HepG2 (cell line): ENCODE measurements around the gene EZH1. TPM values are rescaled to one million over a fixed set of nuclear protein-coding genes. Genes with fewer than 3 reads are reported as not detected.
A peak's percentile ranks its signal among the peaks of the same experiment; 100 is the strongest.

Experiments
- BHLHE40 ChIP-seq: IDR thresholded peaks from 2 replicates; pipeline ENCODE4 v1.6.1; 2011; ENCODE audit warnings: low read length, improper control_type of control experiment
- DNMT3B ChIP-seq: conservative IDR thresholded peaks from 2 replicates; pipeline ENCODE4 v1.6.1; 2016; ENCODE audit warnings: missing biosample characterization, control low read depth
- FOXA3 ChIP-seq: IDR thresholded peaks from 2 replicates; pipeline ENCODE4 v1.6.1; 2016; ENCODE audit warnings: missing genetic modification reagents, missing compliant biosample characterization
- MAF1 ChIP-seq: sonication (generic); formaldehyde crosslinking; IDR thresholded peaks from 2 replicates; pipeline ENCODE4 v1.5.0; 2020; ENCODE audit warnings: missing genetic modification reagents, borderline replicate concordance
- MXI1 ChIP-seq: IDR thresholded peaks from 3 replicates; pipeline ENCODE4 v1.6.1; 2012; ENCODE audit warnings: low read depth, low read length, inconsistent platforms, borderline replicate concordance
- RORA ChIP-seq: sonication (generic); formaldehyde crosslinking; IDR thresholded peaks from 2 replicates; pipeline ENCODE4 v1.5.0; 2020; ENCODE audit warnings: mild to moderate bottlenecking, missing genetic modification reagents, moderate library complexity
- SNRNP70 ChIP-seq: fragments of 200-400 bp; formaldehyde crosslinking; IDR thresholded peaks from 2 replicates; pipeline ENCODE4 v1.6.1; 2017; ENCODE audit warnings: mild to moderate bottlenecking, low read depth, low read length, moderate library complexity
- YY1 ChIP-seq: IDR thresholded peaks from 2 replicates; pipeline ENCODE4 v1.6.1; 2011; ENCODE audit warnings: low read length, low read depth, moderate library complexity, mild to moderate bottlenecking; ENCODE audit not compliant: insufficient read depth, insufficient replicate concordance
- ZBTB37 ChIP-seq: sonication (generic); formaldehyde crosslinking; IDR thresholded peaks from 2 replicates; pipeline ENCODE4 v1.4.0; 2020; ENCODE audit warnings: mild to moderate bottlenecking, missing genetic modification reagents
- ZKSCAN5 ChIP-seq: sonication (generic); formaldehyde crosslinking; IDR thresholded peaks from 2 replicates; pipeline ENCODE4 v1.5.1; 2020; ENCODE audit warnings: mild to moderate bottlenecking, missing genetic modification reagents
- ZNF224 ChIP-seq: sonication (generic); formaldehyde crosslinking; IDR thresholded peaks from 2 replicates; pipeline ENCODE4 v1.5.0; 2020; ENCODE audit warnings: mild to moderate bottlenecking, missing genetic modification reagents
- ZNF558 ChIP-seq: sonication (generic); formaldehyde crosslinking; IDR thresholded peaks from 2 replicates; pipeline ENCODE4 v1.9.0; 2022; ENCODE audit warnings: mild to moderate bottlenecking, missing genetic modification reagents, borderline replicate concordance
- ZNF567 ChIP-seq: sonication (generic); formaldehyde crosslinking; IDR thresholded peaks from 2 replicates; pipeline ENCODE4 v1.8.1; 2023; ENCODE audit warnings: mild to moderate bottlenecking, missing genetic modification reagents, borderline replicate concordance
- ZNF839 ChIP-seq: sonication (generic); formaldehyde crosslinking; IDR thresholded peaks from 2 replicates; pipeline ENCODE4 v1.4.0; 2020; ENCODE audit warnings: missing genetic modification reagents, mild to moderate bottlenecking, borderline replicate concordance
- polyA plus RNA-seq, 8 experiments: library from polyadenylated mRNA; depleted of rRNA in 3 of 8; stranded (reverse) in 7 of 8; unstranded in 1 of 8; fragments of >200 nt; fragmentation: Illumina TruSeq in 4 of 8; extraction: Trizol in 4 of 8; gene quantifications; 2 replicates each; pipeline versions ENCODE4 v1.2.1 to v1.2.3, GENCODE V29; 2011 to 2016; ENCODE audit warnings: low read depth in 4 of 8, missing spikeins in 1 of 8, mixed read lengths in 1 of 8; ENCODE audit not compliant: insufficient read depth in 1 of 8
- total RNA-seq, 5 experiments: library from RNA; depleted of rRNA; stranded (reverse); fragments of >200 nt; fragmentation: Illumina TruSeq; extraction: Trizol; gene quantifications; 2 replicates each; pipeline ENCODE4 v1.2.3, GENCODE V29; 2016; ENCODE audit warnings: low read depth in 1 of 5
- TF ChIP-seq, protein P1 (sequence below): sonication (generic); formaldehyde crosslinking; IDR thresholded peaks from 2 replicates; pipeline ENCODE4 v1.8.0; 2022; ENCODE audit warnings: missing genetic modification reagents, mild to moderate bottlenecking, moderate library complexity, borderline replicate concordance
- TF ChIP-seq, protein P2 (sequence below): sonication (generic); formaldehyde crosslinking; IDR thresholded peaks from 2 replicates; pipeline ENCODE4 v1.4.0; 2020; ENCODE audit warnings: missing genetic modification reagents; ENCODE audit errors: not compliant biosample characterization
- TF ChIP-seq, protein P3 (sequence below): sonication (generic); formaldehyde crosslinking; IDR thresholded peaks from 2 replicates; pipeline ENCODE4 v1.8.0; 2022; ENCODE audit warnings: missing genetic modification reagents, mild to moderate bottlenecking, inconsistent platforms, borderline replicate concordance
- TF ChIP-seq, protein P4 (sequence below): sonication (generic); formaldehyde crosslinking; conservative IDR thresholded peaks from 2 replicates; pipeline ENCODE4 v1.4.0; 2020; ENCODE audit warnings: mild to moderate bottlenecking, missing genetic modification reagents, moderate library complexity

EZH1 gene
- total and polyA plus RNA-seq, 2 of the 13 experiments (the other 11 are each of a cell fraction or from before 2014, with no cell fraction given): 11.6 to 24.0 TPM

DNA sequence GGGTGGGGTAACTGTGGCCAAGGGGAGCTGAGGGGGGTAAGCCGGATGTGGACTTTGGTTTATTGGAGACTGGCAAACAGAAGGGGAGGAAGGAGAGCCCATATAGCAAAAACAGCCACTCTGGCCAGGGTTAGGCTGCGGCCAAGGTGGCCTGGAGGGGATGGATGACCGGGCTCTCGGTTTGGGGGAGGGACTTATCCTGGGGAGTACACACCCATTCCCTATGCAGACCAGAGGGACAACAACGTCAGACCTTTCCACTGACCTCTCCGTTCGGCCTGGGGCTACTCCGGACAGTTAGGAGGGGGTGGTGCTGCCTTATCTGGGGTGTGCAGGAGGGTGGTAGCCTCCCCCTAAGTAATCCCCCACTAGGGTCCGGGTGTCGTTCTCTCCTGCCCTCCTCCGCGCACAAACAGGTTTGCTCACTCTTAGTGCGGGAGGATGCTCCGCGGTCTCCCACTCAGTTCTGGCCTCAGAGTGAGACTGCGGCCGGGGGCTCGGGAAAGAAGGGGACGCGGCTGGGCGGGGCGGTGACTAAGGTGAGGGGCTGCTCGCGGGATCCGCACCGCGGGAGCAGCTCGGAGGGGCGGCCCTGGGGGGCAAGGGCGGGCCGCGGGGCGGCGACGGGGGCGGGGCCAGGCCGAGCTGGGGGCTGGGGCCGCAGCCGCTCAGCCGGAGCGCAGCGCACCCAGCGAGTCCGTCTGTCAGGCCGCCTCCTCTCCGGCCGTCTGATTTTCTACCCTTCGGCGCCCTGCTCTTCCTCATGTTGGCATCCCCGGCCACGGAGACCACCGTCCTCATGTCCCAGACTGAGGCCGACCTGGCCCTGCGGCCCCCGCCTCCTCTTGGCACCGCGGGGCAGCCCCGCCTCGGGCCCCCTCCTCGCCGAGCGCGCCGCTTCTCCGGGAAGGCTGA lies 35.4 kb upstream of the EZH1 start, which contains the start of gene WNK4 (continued):
- TF ChIP-seq, protein P1, sequence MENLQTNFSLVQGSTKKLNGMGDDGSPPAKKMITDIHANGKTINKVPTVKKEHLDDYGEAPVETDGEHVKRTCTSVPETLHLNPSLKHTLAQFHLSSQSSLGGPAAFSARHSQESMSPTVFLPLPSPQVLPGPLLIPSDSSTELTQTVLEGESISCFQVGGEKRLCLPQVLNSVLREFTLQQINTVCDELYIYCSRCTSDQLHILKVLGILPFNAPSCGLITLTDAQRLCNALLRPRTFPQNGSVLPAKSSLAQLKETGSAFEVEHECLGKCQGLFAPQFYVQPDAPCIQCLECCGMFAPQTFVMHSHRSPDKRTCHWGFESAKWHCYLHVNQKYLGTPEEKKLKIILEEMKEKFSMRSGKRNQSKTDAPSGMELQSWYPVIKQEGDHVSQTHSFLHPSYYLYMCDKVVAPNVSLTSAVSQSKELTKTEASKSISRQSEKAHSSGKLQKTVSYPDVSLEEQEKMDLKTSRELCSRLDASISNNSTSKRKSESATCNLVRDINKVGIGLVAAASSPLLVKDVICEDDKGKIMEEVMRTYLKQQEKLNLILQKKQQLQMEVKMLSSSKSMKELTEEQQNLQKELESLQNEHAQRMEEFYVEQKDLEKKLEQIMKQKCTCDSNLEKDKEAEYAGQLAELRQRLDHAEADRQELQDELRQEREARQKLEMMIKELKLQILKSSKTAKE (CRISPR knock-in tag): peak; percentile 91
- TF ChIP-seq FOXA3 (CRISPR knock-in tag) (peak; percentile 77), RORA (CRISPR knock-in tag) (no peak), ZBTB37 (peak; percentile 75; the same call in 1 of the 2 replicates), YY1 (peak; percentile 31), ZNF567 (CRISPR knock-in tag) (no peak; the same call in 1 of the 2 replicates), SNRNP70 (no peak), ZKSCAN5 (no peak), MXI1 (peak; percentile 61; the same call in 2 of the 3 replicates), MAF1 (CRISPR knock-in tag) (no peak; the same call in 1 of the 2 replicates), ZNF558 (CRISPR knock-in tag) (peak; percentile 79; the same call in 1 of the 2 replicates), ZNF839 (CRISPR knock-in tag) (no peak), ZNF224 (CRISPR knock-in tag) (no peak; the same call in 1 of the 2 replicates), DNMT3B (0 out of 2 replicates have a peak, but pooled peaks have one; percentile 67), BHLHE40 (no peak)
- TF ChIP-seq, protein P2, sequence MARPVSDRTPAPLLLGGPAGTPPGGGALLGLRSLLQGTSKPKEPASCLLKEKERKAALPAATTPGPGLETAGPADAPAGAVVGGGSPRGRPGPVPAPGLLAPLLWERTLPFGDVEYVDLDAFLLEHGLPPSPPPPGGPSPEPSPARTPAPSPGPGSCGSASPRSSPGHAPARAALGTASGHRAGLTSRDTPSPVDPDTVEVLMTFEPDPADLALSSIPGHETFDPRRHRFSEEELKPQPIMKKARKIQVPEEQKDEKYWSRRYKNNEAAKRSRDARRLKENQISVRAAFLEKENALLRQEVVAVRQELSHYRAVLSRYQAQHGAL (CRISPR knock-in tag): no peak
- TF ChIP-seq, protein P3, sequence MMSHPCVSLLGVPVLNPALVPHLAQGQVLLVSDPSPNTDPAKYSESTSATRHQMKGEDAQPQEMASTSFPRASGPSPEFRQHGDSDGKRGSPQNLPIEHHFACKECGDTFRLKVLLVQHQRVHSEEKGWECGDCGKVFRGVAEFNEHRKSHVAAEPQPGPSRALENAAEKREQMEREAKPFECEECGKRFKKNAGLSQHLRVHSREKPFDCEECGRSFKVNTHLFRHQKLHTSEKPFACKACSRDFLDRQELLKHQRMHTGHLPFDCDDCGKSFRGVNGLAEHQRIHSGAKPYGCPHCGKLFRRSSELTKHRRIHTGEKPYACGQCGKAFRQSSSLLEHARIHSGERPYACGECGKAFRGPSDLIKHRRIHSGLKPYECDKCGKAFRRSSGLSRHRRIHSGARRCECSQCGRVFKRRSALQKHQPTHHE (CRISPR knock-in tag): no peak; the same call in 1 of the 2 replicates
- TF ChIP-seq, protein P4, sequence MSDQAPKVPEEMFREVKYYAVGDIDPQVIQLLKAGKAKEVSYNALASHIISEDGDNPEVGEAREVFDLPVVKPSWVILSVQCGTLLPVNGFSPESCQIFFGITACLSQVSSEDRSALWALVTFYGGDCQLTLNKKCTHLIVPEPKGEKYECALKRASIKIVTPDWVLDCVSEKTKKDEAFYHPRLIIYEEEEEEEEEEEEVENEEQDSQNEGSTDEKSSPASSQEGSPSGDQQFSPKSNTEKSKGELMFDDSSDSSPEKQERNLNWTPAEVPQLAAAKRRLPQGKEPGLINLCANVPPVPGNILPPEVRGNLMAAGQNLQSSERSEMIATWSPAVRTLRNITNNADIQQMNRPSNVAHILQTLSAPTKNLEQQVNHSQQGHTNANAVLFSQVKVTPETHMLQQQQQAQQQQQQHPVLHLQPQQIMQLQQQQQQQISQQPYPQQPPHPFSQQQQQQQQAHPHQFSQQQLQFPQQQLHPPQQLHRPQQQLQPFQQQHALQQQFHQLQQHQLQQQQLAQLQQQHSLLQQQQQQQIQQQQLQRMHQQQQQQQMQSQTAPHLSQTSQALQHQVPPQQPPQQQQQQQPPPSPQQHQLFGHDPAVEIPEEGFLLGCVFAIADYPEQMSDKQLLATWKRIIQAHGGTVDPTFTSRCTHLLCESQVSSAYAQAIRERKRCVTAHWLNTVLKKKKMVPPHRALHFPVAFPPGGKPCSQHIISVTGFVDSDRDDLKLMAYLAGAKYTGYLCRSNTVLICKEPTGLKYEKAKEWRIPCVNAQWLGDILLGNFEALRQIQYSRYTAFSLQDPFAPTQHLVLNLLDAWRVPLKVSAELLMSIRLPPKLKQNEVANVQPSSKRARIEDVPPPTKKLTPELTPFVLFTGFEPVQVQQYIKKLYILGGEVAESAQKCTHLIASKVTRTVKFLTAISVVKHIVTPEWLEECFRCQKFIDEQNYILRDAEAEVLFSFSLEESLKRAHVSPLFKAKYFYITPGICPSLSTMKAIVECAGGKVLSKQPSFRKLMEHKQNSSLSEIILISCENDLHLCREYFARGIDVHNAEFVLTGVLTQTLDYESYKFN: peak; percentile 99
